ENCODE results near the gene HPN.
"Not testable (repeated sequence)": the region's sequence is repeated elsewhere in the genome, so short reads cannot be mapped to it uniquely, and the experiment has no call there.

Gene HPN

GRCh38 chr19:35004517-35005255, 36.8 kb upstream of the HPN start:
- in situ Hi-C loops (cut with HindIII; ENCODE audit: low sequenced_read_pairs), result no loop called here
- H3K4me3 ChIP-seq (ENCODE audit: low read depth, low read length), result no peak overlapping the region
- DNase-seq (ENCODE audit: low read depth, low spot score), result no peak
- TF ChIP-seq CTCF (IDR thresholded peaks at IDR 0.05; ENCODE audit: low read depth, low read length), result no peak

DNA sequence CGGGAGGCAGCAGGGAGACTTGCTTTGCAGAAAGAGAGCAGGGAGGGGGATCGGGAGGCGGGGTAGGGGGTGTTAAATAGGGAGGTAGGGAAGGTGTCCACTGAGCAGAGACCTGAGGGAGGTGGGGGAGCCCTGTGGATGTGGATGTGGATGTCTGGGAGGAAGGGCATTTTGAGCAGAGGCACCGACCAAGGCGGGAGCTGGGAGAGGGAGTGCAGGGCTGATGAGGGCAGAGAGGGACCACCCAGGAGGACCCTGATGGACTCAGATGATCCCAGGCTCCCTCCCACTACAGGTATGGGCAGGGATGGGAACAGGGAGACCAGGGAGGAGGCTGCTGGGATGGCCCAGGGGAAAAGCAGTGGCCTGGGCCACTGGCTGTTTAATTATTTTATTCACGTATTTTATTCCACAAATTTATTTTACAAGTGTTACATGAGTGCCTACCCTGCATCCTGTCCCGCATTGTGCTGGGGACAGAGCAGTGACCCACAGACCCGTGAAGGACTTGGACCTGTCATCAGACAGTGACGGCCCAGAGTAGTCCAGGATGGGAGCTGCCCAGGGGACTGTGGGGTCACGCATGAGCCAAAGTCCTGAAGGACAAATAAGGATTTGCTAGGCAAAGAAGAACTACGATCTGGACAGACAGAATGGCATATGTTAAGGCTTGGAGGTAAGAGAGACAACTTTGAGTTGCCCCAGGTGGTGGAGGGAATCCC, 36.1 kb upstream of the HPN start:
- in situ Hi-C loops (cut with HindIII; ENCODE audit: low sequenced_read_pairs), result no loop called here
- TF ChIP-seq CTCF (IDR thresholded peaks at IDR 0.05; ENCODE audit: low read depth, low read length), result no peak
- H3K4me3 ChIP-seq (ENCODE audit: low read depth, low read length), result no peak overlapping the region
- no peak for DNase-seq (ENCODE audit: low read depth, low spot score)

DNA sequence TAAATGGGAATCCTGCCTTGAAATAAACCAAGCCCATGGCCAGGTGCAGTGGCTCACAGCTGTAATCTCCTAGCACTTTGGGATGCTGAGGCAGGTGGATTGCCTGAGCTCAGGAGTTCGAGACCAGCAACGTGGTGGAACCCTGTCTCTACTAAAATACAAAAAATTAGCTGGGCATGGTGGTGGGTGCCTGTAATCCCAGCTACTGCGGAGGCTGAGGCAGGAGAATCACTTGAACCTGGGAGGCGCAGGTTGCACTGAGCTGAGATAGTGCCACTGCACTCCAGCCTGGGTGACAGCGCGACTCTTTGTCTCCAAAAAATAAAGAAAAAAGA, 35.5 kb upstream of the HPN start:
- DNase-seq (ENCODE audit: low read depth, low spot score); H3K4me3 ChIP-seq (ENCODE audit: low read depth, low read length); in situ Hi-C loops (cut with HindIII; ENCODE audit: low sequenced_read_pairs): not testable (repeated sequence)

GRCh38 chr19:35006342-35006998, 35.1 kb upstream of the HPN start:
- TF ChIP-seq CTCF (IDR thresholded peaks at IDR 0.05; ENCODE audit: low read depth, low read length), result no peak
- in situ Hi-C loops (cut with HindIII; ENCODE audit: low sequenced_read_pairs), result no loop called here
- no peak overlapping the region for H3K4me3 ChIP-seq (ENCODE audit: low read depth, low read length)
- peak; percentile 59 for DNase-seq (ENCODE audit: low read depth, low spot score)

DNA sequence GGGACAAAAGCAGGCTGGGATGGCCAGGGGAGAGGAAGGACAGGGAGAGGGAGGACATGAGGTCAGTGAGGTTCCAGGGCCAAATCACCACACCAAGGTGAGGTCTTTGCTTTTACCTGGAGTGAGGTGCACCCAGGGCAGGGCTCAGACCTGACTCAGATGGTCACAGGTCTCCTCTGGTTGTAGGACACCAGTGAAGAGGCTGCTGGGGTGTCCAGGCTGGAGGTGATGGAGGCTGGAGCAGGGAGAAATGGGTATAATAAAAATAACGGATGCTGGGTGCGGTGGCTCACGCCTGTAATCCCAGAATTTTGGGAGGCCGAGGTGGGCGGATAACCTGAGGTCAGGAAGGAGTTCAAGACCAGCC, 34.5 kb upstream of the HPN start:
- TF ChIP-seq CTCF (IDR thresholded peaks at IDR 0.05; ENCODE audit: low read depth, low read length), result no peak
- no peak overlapping the region for H3K4me3 ChIP-seq (ENCODE audit: low read depth, low read length)
- DNase-seq (ENCODE audit: low read depth, low spot score), result no peak
- in situ Hi-C loops (cut with HindIII; ENCODE audit: low sequenced_read_pairs), result no loop called here

GRCh38 chr19:35007427-35007826, 34.1 kb upstream of the HPN start:
- H3K4me3 ChIP-seq (ENCODE audit: low read depth, low read length); in situ Hi-C loops (cut with HindIII; ENCODE audit: low sequenced_read_pairs); DNase-seq (ENCODE audit: low read depth, low spot score): not testable (repeated sequence)

DNA sequence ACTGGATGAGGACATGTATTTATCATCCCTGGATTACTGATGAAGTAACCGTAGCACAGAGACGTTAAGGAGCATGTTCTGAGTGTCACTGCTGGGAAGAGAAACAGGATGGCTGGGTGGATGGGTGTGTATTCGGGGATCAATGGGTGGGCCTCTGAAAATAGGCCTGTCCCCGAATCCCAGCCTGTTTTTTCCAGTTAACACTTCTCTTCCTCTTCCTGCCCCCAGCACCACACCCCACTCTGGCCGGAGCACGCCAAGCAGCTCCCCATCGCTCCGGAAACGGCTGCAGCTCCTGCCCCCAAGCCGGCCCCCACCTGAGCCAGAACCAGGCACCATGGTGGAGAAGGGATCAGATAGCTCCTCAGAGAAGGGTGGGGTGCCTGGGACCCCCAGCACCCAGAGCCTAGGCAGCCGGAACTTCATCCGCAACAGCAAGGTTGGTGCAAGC, 32.6 kb upstream of the HPN start:
- no peak for TF ChIP-seq CTCF (IDR thresholded peaks at IDR 0.05; ENCODE audit: low read depth, low read length)
- in situ Hi-C loops (cut with HindIII; ENCODE audit: low sequenced_read_pairs), result no loop called here
- DNase-seq (ENCODE audit: low read depth, low spot score), result no peak
- no peak overlapping the region for H3K4me3 ChIP-seq (ENCODE audit: low read depth, low read length)
